K562 (cell line): Measurements from ENCODE around the gene ALG13. TPM values are rescaled to one million over a fixed set of nuclear protein-coding genes. Genes with fewer than 3 reads are reported as not detected.

Source experiments
- ATAC-seq: fragments of 200-7000 bp; cut with Tn5 transposase; 3 replicates; pipeline ENCODE4 v1.9.1; 2020; ENCODE audit warnings: moderate library complexity
- BruUV-seq: library from RNA; stranded (reverse); fragments of 400-500 nt; replicated peaks from 2 replicates; lab custom pipeline; 2021; lab: Mats Ljungman, UMichigan
- CTCF ChIA-PET: fragments of 300-600 bp; formaldehyde crosslinking; extraction: SDS; loops from one replicate; lab custom pipeline; 2021; ENCODE audit warnings: low intra/inter-chr PET ratio; lab: Yijun Ruan, JAX
- POLR2A ChIA-PET: fragments of 300-600, 350-650 bp; sonication (Branson Sonifier 250); formaldehyde crosslinking; extraction: SDS; loops from one replicate; lab custom pipeline; 2021; ENCODE audit warnings: antibody characterized with exemption, inconsistent platforms; lab: Yijun Ruan, JAX
- DNase-seq, 4 experiments: peaks; one replicate each; pipeline versions ENCODE4 v3.0.0 to v3.0.0-alpha.2; 2011 to 2018; ENCODE audit warnings: low spot score in 3 of 4, mixed read lengths in 3 of 4; ENCODE audit errors: extremely low read depth in 1 of 4
- FAIRE-seq: peaks from 2 replicates; lab custom pipeline; 2011; peaks lifted over from hg19 to GRCh38; lab: Jason Lieb, UNC
- H2AFZ ChIP-seq: 2 replicates; pipeline ENCODE4 v1.6.0; 2011; ENCODE audit warnings: low read depth, low read length, control low read depth, inconsistent platforms
- H3K27ac ChIP-seq: fragments of 200-600 bp; 3 replicates; pipeline ENCODE4 v1.8.0; 2011; ENCODE audit warnings: low read depth, mild to moderate bottlenecking, control low read depth, inconsistent platforms, low read length, moderate library complexity, mixed read lengths; ENCODE audit errors: extremely low read depth
- H3K27me3 ChIP-seq, 2 experiments: fragments of 300-600 bp in 1 of 2; 2 replicates in 1 of 2; 3 replicates in 1 of 2; pipeline versions ENCODE4 v1.6.0 to v1.8.0; 2011; ENCODE audit warnings: inconsistent platforms in 2 of 2, low read length in 2 of 2, mild to moderate bottlenecking in 1 of 2, mixed read lengths in 1 of 2, moderate library complexity in 1 of 2; ENCODE audit not compliant: control insufficient read depth in 2 of 2, insufficient read depth in 2 of 2
- H3K36me3 ChIP-seq: fragments of 300-600 bp; 3 replicates; pipeline ENCODE4 v1.8.0; 2011; ENCODE audit warnings: mild to moderate bottlenecking, low read length, inconsistent platforms; ENCODE audit not compliant: control insufficient read depth, insufficient read depth
- H3K4me1 ChIP-seq, 2 experiments: fragments of 200-600 bp in 1 of 2; replicated peaks in 1 of 2; 2 replicates in 1 of 2; 3 replicates in 1 of 2; pipeline versions ENCODE4 v1.5.1 to v1.8.0; 2011; ENCODE audit warnings: inconsistent platforms in 2 of 2, low read length in 2 of 2, mild to moderate bottlenecking in 1 of 2, mixed read lengths in 1 of 2, moderate library complexity in 1 of 2; ENCODE audit not compliant: control insufficient read depth in 2 of 2, insufficient read depth in 2 of 2
- H3K4me2 ChIP-seq: 2 replicates; pipeline ENCODE4 v1.6.1; 2011; ENCODE audit warnings: low read length, control low read depth, inconsistent platforms, mixed read lengths; ENCODE audit not compliant: insufficient read depth
- H3K4me3 ChIP-seq: fragments of 200-600 bp; sonication (generic), shearing (Covaris generic); 2 replicates; pipeline ENCODE4 v1.5.1; 2016; ENCODE audit warnings: control low read depth, inconsistent platforms
- H3K79me2 ChIP-seq: fragments of 200-600 bp; 3 replicates; pipeline ENCODE4 v1.8.0; 2011; ENCODE audit warnings: low read length, inconsistent platforms; ENCODE audit not compliant: control insufficient read depth, insufficient read depth
- H3K9ac ChIP-seq, 2 experiments: 2 replicates each; pipeline versions ENCODE4 v1.6.0 to v1.6.1; 2011; ENCODE audit warnings: low read depth in 2 of 2, low read length in 2 of 2, control low read depth in 1 of 2, inconsistent platforms in 1 of 2, mild to moderate bottlenecking in 1 of 2, mixed read lengths in 1 of 2; ENCODE audit not compliant: insufficient read depth in 1 of 2
- H3K9me1 ChIP-seq: one replicate; pipeline ENCODE4 v1.6.0; 2011; ENCODE audit warnings: inconsistent platforms, mild to moderate bottlenecking, low read length, moderate library complexity; ENCODE audit not compliant: control insufficient read depth, insufficient read depth
- H3K9me3 ChIP-seq: replicated peaks from 2 replicates; pipeline ENCODE4 v1.5.1; 2011; ENCODE audit warnings: low read depth, low read length, inconsistent platforms; ENCODE audit not compliant: control insufficient read depth, insufficient read depth
- H4K20me1 ChIP-seq: replicated peaks from 2 replicates; pipeline ENCODE4 v1.6.1; 2011; ENCODE audit warnings: low read length, inconsistent platforms, mixed read lengths; ENCODE audit not compliant: control insufficient read depth, insufficient read depth
- CREM ChIP-seq: IDR thresholded peaks from 2 replicates; pipeline ENCODE4 v1.6.1; 2014; ENCODE audit warnings: antibody characterized with exemption, low read depth
- FOSL1 ChIP-seq: fragments of 200-800 bp; sonication (Bioruptor generic); conservative IDR thresholded peaks from 2 replicates; pipeline ENCODE4 v1.6.1; 2016; ENCODE audit warnings: missing genetic modification characterization, missing compliant biosample characterization
- GABPB2 ChIP-seq: fragments of 250-450 bp; sonication (Bioruptor Pico); conservative IDR thresholded peaks from 2 replicates; pipeline ENCODE4 v1.5.1; 2021; ENCODE audit warnings: mild to moderate bottlenecking
- HINFP ChIP-seq: fragments of 450-650 bp; conservative IDR thresholded peaks from 2 replicates; pipeline ENCODE4 v1.6.1; 2016; ENCODE audit warnings: missing genetic modification characterization, low read depth, mild to moderate bottlenecking, control low read depth, missing compliant biosample characterization
- NCOA4 ChIP-seq: fragments of 450-650 bp; IDR thresholded peaks from 2 replicates; pipeline ENCODE4 v1.6.1; 2018; ENCODE audit warnings: mild to moderate bottlenecking; ENCODE audit not compliant: partially characterized antibody
- NFE2 ChIP-seq: IDR thresholded peaks from 2 replicates; pipeline ENCODE4 v1.6.1; 2014; ENCODE audit warnings: antibody characterized with exemption, low read depth
- NFRKB ChIP-seq: fragments of 450-650 bp; IDR thresholded peaks from 2 replicates; pipeline ENCODE4 v1.6.1; 2016; ENCODE audit warnings: low read depth
- RBM39 ChIP-seq: fragments of 200-400 bp; formaldehyde crosslinking; optimal IDR thresholded peaks from 2 replicates; pipeline ENCODE3; 2018; ENCODE audit warnings: low read depth, low read length
- SP1 ChIP-seq: sonication (generic); formaldehyde crosslinking; IDR thresholded peaks from 2 replicates; pipeline ENCODE4 v1.8.1; 2022; ENCODE audit warnings: mild to moderate bottlenecking, missing genetic modification reagents
- TAF1 ChIP-seq: IDR thresholded peaks from 2 replicates; pipeline ENCODE4 v1.6.1; 2011; ENCODE audit warnings: mild to moderate bottlenecking, low read length, moderate library complexity; ENCODE audit not compliant: insufficient read depth, control insufficient read depth, severe bottlenecking; ENCODE audit errors: extremely low read depth
- TAF9B ChIP-seq: fragments of 450-650 bp; IDR thresholded peaks from 2 replicates; pipeline ENCODE4 v1.6.1; 2018; ENCODE audit warnings: mild to moderate bottlenecking; ENCODE audit not compliant: partially characterized antibody
- THRB ChIP-seq: fragments of 450-650 bp; formaldehyde crosslinking; conservative IDR thresholded peaks from 2 replicates; pipeline ENCODE4 v1.4.0; 2022; ENCODE audit warnings: mild to moderate bottlenecking, missing genetic modification characterization
- ZBTB11 ChIP-seq, 3 experiments: fragments of 200-800 bp in 1 of 3; fragments of 250-450 bp in 1 of 3; fragments of 450-650 bp in 1 of 3; sonication (Bioruptor Pico) in 1 of 3; sonication (Bioruptor generic) in 1 of 3; formaldehyde crosslinking in 1 of 3; IDR thresholded peaks; 2 replicates each; pipeline versions ENCODE4 v1.6.1 to v1.8.0; 2016 to 2022; ENCODE audit warnings: mild to moderate bottlenecking in 2 of 3, missing genetic modification characterization in 2 of 3, missing compliant biosample characterization in 1 of 3, moderate library complexity in 1 of 3
- ZBTB26 ChIP-seq: fragments of 450-650 bp; formaldehyde crosslinking; IDR thresholded peaks from 2 replicates; pipeline ENCODE4 v1.4.0; 2022; ENCODE audit warnings: missing genetic modification characterization
- WGBS: fragments of 100-300 bp; shearing (Covaris generic); methylation state at CpG from one replicate; pipeline ENCODE4 v1.1.6; 2016; ENCODE audit warnings: low coverage, mixed read lengths; ENCODE audit not compliant: insufficient coverage; ENCODE audit errors: missing lambda C conversion rate; 5-methylcytosine and 5-hydroxymethylcytosine counted together
- in situ Hi-C: fragments of 300-500 bp; cut with MboI; formaldehyde crosslinking; loops from 4 replicates; pipeline ENCODE4 v1.15.0; 2018; ENCODE audit warnings: inconsistent platforms, mixed read lengths
- intact Hi-C: fragments of 100-400 bp; cut with micrococcal nuclease; formaldehyde crosslinking; loops from 2 replicates; pipeline ENCODE4 v1.14.2; 2022
- polyA plus RNA-seq, 8 experiments: library from polyadenylated mRNA; depleted of rRNA in 4 of 8; stranded (reverse) in 5 of 8; unstranded in 3 of 8; fragments of >200 nt; fragmentation: Nextera tagmentation in 2 of 8; fragmentation: Illumina TruSeq in 1 of 8; extraction: Ambion mirVana in 2 of 8; extraction: Trizol in 1 of 8; gene quantifications; 2 replicates each; pipeline versions ENCODE4 v1.2.1 to v1.2.3, GENCODE V29; 2011 to 2014; ENCODE audit warnings: inconsistent platforms in 1 of 8, missing spikeins in 1 of 8
- total RNA-seq, 7 experiments: library from RNA; depleted of rRNA in 6 of 7; stranded (reverse); fragments of >200 nt in 6 of 7; fragmentation: Illumina TruSeq in 2 of 7; extraction: Trizol in 2 of 7; gene quantifications; 2 replicates each; pipeline versions ENCODE4 v1.2.1 to v1.2.3, GENCODE V29; 2011 to 2021; ENCODE audit warnings: low replicate concordance in 1 of 7

The ALG13 gene
- total and polyA plus RNA-seq, 9 of the 15 experiments (the other 6 are each of a cell fraction or from before 2014, with no cell fraction given): 40.3 to 117 (median 68.2) TPM

GRCh38 chrX:111731351-111731750 is 50.4 kb downstream of the ALG13 start:
- H3K36me3 ChIP-seq: peaks cover 61% of the 10 kb centered on the region; the same call in 2 of the 3 replicates
- in situ Hi-C loops: no loop called here
- TF ChIP-seq NFRKB (no peak), NFE2 (no peak), GABPB2 (no peak), SP1 (CRISPR knock-in tag) (no peak), ZBTB26 (CRISPR knock-in tag) (no peak), FOSL1 (tag) (no peak), NCOA4 (no peak), TAF1 (no peak), ZBTB11 (CRISPR knock-in tag; IDR thresholded peaks at IDR 0.05) (no peak), RBM39 (no peak), CREM (no peak), THRB (CRISPR knock-in tag) (no peak), HINFP (tag) (no peak), TAF9B (no peak)

More at GRCh38 chrX:111731351-111731750, 50.4 kb downstream of the ALG13 start:
- no peak for DNase-seq
- no TSS peak for BruUV-seq
- no peaks in the 10 kb centered on the region for H3K9me3 ChIP-seq
- H4K20me1 ChIP-seq: no peaks in the 10 kb centered on the region
- H3K27ac ChIP-seq: no peak overlapping the region
- H3K9me1 ChIP-seq: no peaks in the 10 kb centered on the region
- 62% methylated on average over 2 of the region's 4 CpGs for WGBS
- intact Hi-C loops: no loop called here
- H3K9ac ChIP-seq: no peak overlapping the region
- H3K27me3 ChIP-seq: no peaks in the 10 kb centered on the region
- H3K4me1 ChIP-seq: no peaks in the 10 kb centered on the region
- no peak overlapping the region for H3K4me2 ChIP-seq
- H3K79me2 ChIP-seq: no peaks in the 10 kb centered on the region
- no peak overlapping the region for H2AFZ ChIP-seq
- FAIRE-seq: no peak
- CTCF ChIA-PET: no interaction called here
- no peak for ATAC-seq
- H3K4me3 ChIP-seq: no peak overlapping the region
- POLR2A ChIA-PET: no interaction called here
